ENCODE results near the gene PHF1.
A peak's percentile ranks its signal among the peaks of the same experiment; 100 is the strongest.

Gene PHF1

DNA sequence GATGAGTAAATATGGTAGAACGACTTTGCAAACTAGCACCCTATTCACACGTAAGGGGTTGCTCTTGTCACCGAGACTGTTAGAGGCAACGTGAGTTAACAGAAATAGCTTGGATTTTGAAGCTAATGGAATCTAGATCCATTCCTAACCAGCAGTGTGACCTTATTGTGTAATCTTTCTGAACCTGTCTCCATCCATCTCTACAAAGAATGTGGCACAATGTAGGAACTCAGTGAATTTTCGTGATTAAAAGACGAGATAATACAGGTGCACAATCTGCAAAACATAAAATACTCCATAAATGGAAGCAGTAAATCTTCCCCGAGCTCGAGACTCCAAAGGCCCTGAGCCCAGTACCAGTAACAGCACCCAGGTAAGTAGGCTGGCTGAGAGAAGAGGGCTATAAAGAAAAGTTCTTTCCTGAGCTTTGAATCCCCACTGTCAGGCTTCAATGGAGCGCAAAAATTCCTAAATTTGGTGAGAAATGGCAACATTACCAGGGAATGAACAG, 20.0 kb upstream of the PHF1 start:
- TF ChIP-seq, protein P1, sequence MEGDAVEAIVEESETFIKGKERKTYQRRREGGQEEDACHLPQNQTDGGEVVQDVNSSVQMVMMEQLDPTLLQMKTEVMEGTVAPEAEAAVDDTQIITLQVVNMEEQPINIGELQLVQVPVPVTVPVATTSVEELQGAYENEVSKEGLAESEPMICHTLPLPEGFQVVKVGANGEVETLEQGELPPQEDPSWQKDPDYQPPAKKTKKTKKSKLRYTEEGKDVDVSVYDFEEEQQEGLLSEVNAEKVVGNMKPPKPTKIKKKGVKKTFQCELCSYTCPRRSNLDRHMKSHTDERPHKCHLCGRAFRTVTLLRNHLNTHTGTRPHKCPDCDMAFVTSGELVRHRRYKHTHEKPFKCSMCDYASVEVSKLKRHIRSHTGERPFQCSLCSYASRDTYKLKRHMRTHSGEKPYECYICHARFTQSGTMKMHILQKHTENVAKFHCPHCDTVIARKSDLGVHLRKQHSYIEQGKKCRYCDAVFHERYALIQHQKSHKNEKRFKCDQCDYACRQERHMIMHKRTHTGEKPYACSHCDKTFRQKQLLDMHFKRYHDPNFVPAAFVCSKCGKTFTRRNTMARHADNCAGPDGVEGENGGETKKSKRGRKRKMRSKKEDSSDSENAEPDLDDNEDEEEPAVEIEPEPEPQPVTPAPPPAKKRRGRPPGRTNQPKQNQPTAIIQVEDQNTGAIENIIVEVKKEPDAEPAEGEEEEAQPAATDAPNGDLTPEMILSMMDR (conservative IDR thresholded peaks at IDR 0.05; ENCODE audit: low read depth, low read length): no peak
- peaks cover 37% of the 10 kb centered on the region for H3K4me1 ChIP-seq (ENCODE audit: low read depth, poor library complexity, severe bottlenecking)
- H3K27ac ChIP-seq: peak overlapping the region; percentile 50
- no peaks in the 10 kb centered on the region for H3K27me3 ChIP-seq (ENCODE audit: insufficient read depth, low read depth)
- H3K79me2 ChIP-seq (ENCODE audit: insufficient read depth, low read depth): peaks cover 41% of the 10 kb centered on the region
- H4K20me1 ChIP-seq (ENCODE audit: insufficient read depth): 0 out of 2 replicates have a peak, but pooled peaks cover 3% of the 10 kb centered on the region
- H3K4me3 ChIP-seq (IDR thresholded peaks at IDR 0.05; ENCODE audit: insufficient read depth, low read depth, low read length): no peak overlapping the region
- H3K9ac ChIP-seq: peak overlapping the region; percentile 13; the same call in 1 of the 2 replicates
- no peaks in the 10 kb centered on the region for H3K36me3 ChIP-seq (ENCODE audit: insufficient read depth)
- peak overlapping the region; percentile 91 for H2AFZ ChIP-seq (ENCODE audit: low read depth)
- 0 out of 2 replicates have a peak overlapping the region, but pooled peaks have one; percentile 7 for H3K4me2 ChIP-seq

DNA sequence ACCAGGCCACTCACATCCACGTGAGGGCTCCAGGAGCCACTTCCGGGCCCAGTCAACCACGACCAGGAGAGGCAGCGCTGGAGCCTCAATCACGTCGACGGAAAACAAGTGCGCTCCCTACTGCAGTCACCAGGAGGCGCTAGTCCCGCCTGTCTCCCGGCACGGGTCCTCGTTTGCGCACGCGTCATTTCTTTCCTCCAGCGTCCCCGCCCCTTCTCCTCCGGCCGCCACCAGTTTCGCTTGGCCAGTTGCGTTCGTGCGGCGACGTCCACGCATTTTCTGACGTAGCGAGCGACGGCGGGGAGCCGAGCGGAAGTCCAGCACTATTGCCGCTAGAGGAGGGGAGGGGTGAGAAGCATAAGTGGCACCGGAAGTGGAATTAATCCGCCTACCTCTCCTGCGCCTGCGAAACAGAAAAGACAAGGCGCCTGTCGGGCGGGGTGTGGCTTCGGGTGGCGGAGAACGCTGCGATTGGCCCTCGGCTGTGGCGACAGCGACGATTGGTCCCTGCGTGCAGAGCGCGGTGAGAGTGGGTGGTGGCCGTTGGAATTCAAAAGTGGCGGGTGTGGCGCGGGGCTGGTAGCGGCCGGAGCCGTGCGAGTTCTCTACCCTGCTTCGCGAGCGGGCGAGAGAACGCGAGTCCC, 19.4 kb upstream of the PHF1 start, which contains the start of gene KIFC1:
TSS of gene KIFC1 (plus strand) at position 546 of the 644 bp plus-strand sequence. CDS start 163 bp downstream, outside the sequence.
- H3K27ac ChIP-seq: peak within 1 kb of the TSS; percentile 50
- peaks cover 47% of the 10 kb centered on the region for H3K79me2 ChIP-seq (ENCODE audit: insufficient read depth, low read depth)
- H3K4me3 ChIP-seq (IDR thresholded peaks at IDR 0.05; ENCODE audit: insufficient read depth, low read depth, low read length): no peak within 1 kb of the TSS
- TF ChIP-seq, protein P1 (conservative IDR thresholded peaks at IDR 0.05; ENCODE audit: low read depth, low read length): peak; percentile 79
- no peaks in the 10 kb centered on the region for H3K36me3 ChIP-seq (ENCODE audit: insufficient read depth)
- peaks cover 40% of the 10 kb centered on the region for H3K4me1 ChIP-seq (ENCODE audit: low read depth, poor library complexity, severe bottlenecking)
- peak within 1 kb of the TSS; percentile 91 for H2AFZ ChIP-seq (ENCODE audit: low read depth)
- 0 out of 2 replicates have a peak, but pooled peaks cover 3% of the 10 kb centered on the region for H4K20me1 ChIP-seq (ENCODE audit: insufficient read depth)
- H3K4me2 ChIP-seq: peak within 1 kb of the TSS; percentile 74
- no peaks in the 10 kb centered on the region for H3K27me3 ChIP-seq (ENCODE audit: insufficient read depth, low read depth)
- peak within 1 kb of the TSS; percentile 60; the same call in 1 of the 2 replicates for H3K9ac ChIP-seq

DNA sequence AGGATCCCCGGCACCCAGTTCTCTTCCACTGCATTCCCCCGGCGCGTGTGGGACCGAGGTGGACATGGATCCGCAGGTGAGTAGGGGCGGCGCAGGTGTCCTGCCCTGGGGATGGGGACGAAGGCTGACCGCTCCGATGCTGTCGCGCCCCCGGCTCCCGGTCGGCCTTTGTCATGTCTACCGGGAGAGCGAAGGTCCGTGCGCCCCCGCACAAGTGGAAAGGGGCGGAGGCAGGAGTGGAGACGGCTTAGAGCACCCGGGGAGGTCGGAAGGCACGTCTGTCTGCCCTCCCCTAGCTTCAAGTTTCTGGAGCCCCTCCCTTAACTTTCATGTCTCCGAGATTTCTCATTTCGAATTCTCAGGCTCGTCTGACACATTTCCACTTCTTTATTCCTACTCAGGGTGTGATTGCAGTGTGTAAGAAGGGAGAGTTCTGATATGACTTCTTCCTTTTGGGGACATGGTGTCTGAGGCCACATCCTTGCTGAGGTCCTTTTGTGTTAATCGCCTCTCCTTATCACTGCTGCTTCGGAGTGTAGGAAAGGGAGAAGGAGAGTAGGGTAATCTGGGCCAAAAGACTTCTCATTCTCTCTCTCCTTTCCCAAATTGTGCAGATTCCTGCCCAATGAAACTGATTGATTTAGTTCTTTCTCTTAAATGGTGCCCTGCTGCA, 18.8 kb upstream of the PHF1 start:
- Histone ChIP-seq H3K4me2 (peak overlapping the region; percentile 74), H3K79me2 (ENCODE audit: insufficient read depth, low read depth) (peaks cover 53% of the 10 kb centered on the region), H3K27ac (peak overlapping the region; percentile 50), H2AFZ (ENCODE audit: low read depth) (peak overlapping the region; percentile 48; the same call in 1 of the 2 replicates), H3K4me1 (ENCODE audit: low read depth, poor library complexity, severe bottlenecking) (peaks cover 40% of the 10 kb centered on the region), H3K36me3 (ENCODE audit: insufficient read depth) (no peaks in the 10 kb centered on the region), H3K9ac (peak overlapping the region; percentile 60; the same call in 1 of the 2 replicates), H3K4me3 (IDR thresholded peaks at IDR 0.05; ENCODE audit: insufficient read depth, low read depth, low read length) (no peak overlapping the region), H4K20me1 (ENCODE audit: insufficient read depth) (0 out of 2 replicates have a peak, but pooled peaks cover 3% of the 10 kb centered on the region), H3K27me3 (ENCODE audit: insufficient read depth, low read depth) (no peaks in the 10 kb centered on the region)
- TF ChIP-seq, protein P1 (conservative IDR thresholded peaks at IDR 0.05; ENCODE audit: low read depth, low read length): no peak

DNA sequence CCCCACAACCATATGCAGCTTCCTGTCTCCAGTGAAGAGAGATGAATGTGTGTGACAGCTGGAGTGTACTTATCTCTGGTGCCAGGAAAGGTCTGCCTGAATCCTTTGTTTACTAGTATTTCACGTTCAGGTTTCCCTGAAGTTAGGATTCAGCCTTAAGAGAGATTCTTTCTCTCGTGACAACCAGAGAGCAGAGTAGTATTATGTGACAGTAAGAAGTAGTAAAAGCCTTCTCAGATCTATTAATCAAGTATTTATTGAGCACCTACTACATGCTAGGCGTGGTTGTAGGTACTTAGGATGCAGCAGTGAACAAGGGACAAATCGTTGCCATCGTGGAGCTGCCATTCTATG, 18.2 kb upstream of the PHF1 start:
- Histone ChIP-seq H3K4me3 (IDR thresholded peaks at IDR 0.05; ENCODE audit: insufficient read depth, low read depth, low read length) (no peak overlapping the region), H3K27me3 (ENCODE audit: insufficient read depth, low read depth) (no peaks in the 10 kb centered on the region), H3K36me3 (ENCODE audit: insufficient read depth) (no peaks in the 10 kb centered on the region), H2AFZ (ENCODE audit: low read depth) (no peak overlapping the region; the same call in 1 of the 2 replicates), H4K20me1 (ENCODE audit: insufficient read depth) (0 out of 2 replicates have a peak, but pooled peaks cover 3% of the 10 kb centered on the region), H3K9ac (peak overlapping the region; percentile 60; the same call in 1 of the 2 replicates), H3K79me2 (ENCODE audit: insufficient read depth, low read depth) (peaks cover 57% of the 10 kb centered on the region), H3K27ac (peak overlapping the region; percentile 50; the same call in 1 of the 2 replicates), H3K4me2 (peak overlapping the region; percentile 74), H3K4me1 (ENCODE audit: low read depth, poor library complexity, severe bottlenecking) (peaks cover 40% of the 10 kb centered on the region)
- TF ChIP-seq, protein P1 (conservative IDR thresholded peaks at IDR 0.05; ENCODE audit: low read depth, low read length): no peak

Data from KMS-11 (cell line).